ENCODE results near the gene RBBP7.

GRCh38 chrX:16862829-16863228 is 7.3 kb downstream of the RBBP7 start:
- TF ChIP-seq POLR2A (IDR thresholded peaks at IDR 0.05) (no peak), CTCF (IDR thresholded peaks at IDR 0.05) (no peak)
